B cell (primary cell): ENCODE data around the gene RHOD. TPM values are rescaled to one million over a fixed set of nuclear protein-coding genes. Genes with fewer than 3 reads are reported as not detected.

ENCODE experiments used
- ATAC-seq: fragments of 200-7000 bp; cut with Tn5 transposase; one replicate; pipeline ENCODE4 v1.10.0; 2021; ENCODE audit warnings: low read depth, mild to moderate bottlenecking, moderate number of reproducible peaks, moderate library complexity
- CTCF ChIA-PET: fragments of 350-600 bp; sonication (Branson Sonifier 250); formaldehyde crosslinking; loops from one replicate; lab custom pipeline; 2021; ENCODE audit warnings: antibody characterized with exemption, inconsistent platforms; lab: Charles Lee
- POLR2A ChIA-PET: fragments of 350-600 bp; sonication (Branson Sonifier 250); formaldehyde crosslinking; loops from one replicate; lab custom pipeline; 2021; ENCODE audit warnings: antibody characterized with exemption; lab: Charles Lee
- DNase-seq: peaks from one replicate; pipeline ENCODE4 v3.0.0; 2013
- H2AFZ ChIP-seq: 2 replicates; pipeline ENCODE4 v1.6.1; 2012; ENCODE audit warnings: mild to moderate bottlenecking, low read depth, low read length; ENCODE audit not compliant: insufficient read depth, poor library complexity, severe bottlenecking
- H3K27ac ChIP-seq, 2 donors: 1 replicate in 1 of 2; 2 replicates in 1 of 2; pipeline ENCODE4 v1.5.1; 2012 to 2013; ENCODE audit warnings: low read length in 2 of 2, mild to moderate bottlenecking in 2 of 2, moderate library complexity in 1 of 2
- H3K27me3 ChIP-seq, 4 experiments: fragments of 200-600 bp in 1 of 4; sonication (generic) in 1 of 4; replicated peaks in 1 of 4; 1 replicate in 2 of 4; 2 replicates in 2 of 4; pipeline versions ENCODE4 v1.6.1 to v1.7.0; 2013 to 2016; ENCODE audit warnings: low read length in 3 of 4, mild to moderate bottlenecking in 2 of 4, mixed read lengths in 1 of 4, moderate library complexity in 1 of 4; ENCODE audit not compliant: insufficient read depth in 4 of 4, control insufficient read depth in 3 of 4; ENCODE audit errors: control extremely low read depth in 1 of 4
- H3K36me3 ChIP-seq, 2 experiments: replicated peaks in 1 of 2; 1 replicate in 1 of 2; 2 replicates in 1 of 2; pipeline versions ENCODE4 v1.6.1 to v1.7.1; 2013; ENCODE audit warnings: low read length in 1 of 2; ENCODE audit not compliant: insufficient read depth in 2 of 2, control insufficient read depth in 1 of 2; ENCODE audit errors: control extremely low read depth in 1 of 2, extremely low read depth in 1 of 2
- H3K4me1 ChIP-seq, 2 donors: fragments of 200-600 bp in 1 of 2; sonication (generic) in 1 of 2; 1 replicate in 1 of 2; 2 replicates in 1 of 2; pipeline versions ENCODE4 v1.5.1 to v1.6.1; 2013 to 2017; ENCODE audit warnings: low read length in 2 of 2; ENCODE audit not compliant: control insufficient read depth in 2 of 2, insufficient read depth in 2 of 2
- H3K4me2 ChIP-seq: replicated peaks from 2 replicates; pipeline ENCODE3; 2012; ENCODE audit warnings: mild to moderate bottlenecking, low read depth, low read length; ENCODE audit not compliant: poor library complexity, severe bottlenecking
- H3K4me3 ChIP-seq, 5 experiments: fragments of 200-600 bp in 1 of 5; sonication (generic) in 1 of 5; 1 replicate in 3 of 5; 2 replicates in 2 of 5; pipeline versions ENCODE4 v1.5.1 to v1.7.0; 2011 to 2016; ENCODE audit warnings: low read length in 4 of 5, mild to moderate bottlenecking in 4 of 5, low read depth in 2 of 5, control low read depth in 1 of 5, moderate library complexity in 1 of 5; ENCODE audit not compliant: insufficient read depth in 1 of 5; ENCODE audit errors: control extremely low read depth in 1 of 5, extremely low read depth in 1 of 5
- H3K79me2 ChIP-seq: fragments of 200-600 bp; sonication (generic); one replicate; pipeline ENCODE4 v1.6.0; 2016; ENCODE audit warnings: low read length; ENCODE audit not compliant: control insufficient read depth, insufficient read depth
- H3K9ac ChIP-seq: fragments of 200-600 bp; sonication (generic); 2 replicates; pipeline ENCODE4 v1.6.1; 2017; ENCODE audit warnings: mild to moderate bottlenecking, low read length, moderate library complexity
- H3K9me3 ChIP-seq, 3 donors: one replicate each; pipeline versions ENCODE4 v1.6.1 to v1.7.1; 2013; ENCODE audit warnings: low read length in 2 of 3; ENCODE audit not compliant: control insufficient read depth in 2 of 3, insufficient read depth in 1 of 3; ENCODE audit errors: control extremely low read depth in 1 of 3
- H4K20me1 ChIP-seq: 2 replicates; pipeline ENCODE4 v1.6.0; 2012; ENCODE audit warnings: mild to moderate bottlenecking, low read length; ENCODE audit not compliant: insufficient read depth, control insufficient read depth, poor library complexity, severe bottlenecking
- H3K27ac Mint-ChIP-seq: one replicate; pipeline ENCODE4 v1.8.0; 2021; ENCODE audit warnings: mixed read lengths
- H3K27me3 Mint-ChIP-seq: one replicate; pipeline ENCODE4 v1.8.0; 2021; ENCODE audit warnings: mixed read lengths
- H3K4me1 Mint-ChIP-seq: one replicate; pipeline ENCODE4 v1.8.0; 2021; ENCODE audit warnings: mixed read lengths
- H3K4me3 Mint-ChIP-seq: one replicate; pipeline ENCODE4 v1.8.0; 2021; ENCODE audit warnings: mixed read lengths
- H3K9me3 Mint-ChIP-seq: one replicate; pipeline ENCODE4 v1.8.0; 2022; ENCODE audit warnings: mixed read lengths; ENCODE audit not compliant: insufficient read depth
- CTCF ChIP-seq: fragments of 200-600 bp; IDR thresholded peaks from one replicate; pipeline ENCODE4 v1.8.0; 2022; ENCODE audit warnings: antibody characterized with exemption, mild to moderate bottlenecking
- EZH2 ChIP-seq: IDR thresholded peaks from 2 replicates; pipeline ENCODE4 v1.6.1; 2012; ENCODE audit warnings: borderline replicate concordance, low read depth, mild to moderate bottlenecking, moderate library complexity, low read length; ENCODE audit not compliant: insufficient read depth, poor library complexity, severe bottlenecking
- WGBS: methylation state at CpG from one replicate; pipeline ENCODE4 v1.1.5; 2013; ENCODE audit warnings: missing lambda C conversion rate; ENCODE audit not compliant: insufficient coverage; 5-methylcytosine and 5-hydroxymethylcytosine counted together
- intact Hi-C: fragments of 100-400 bp; cut with micrococcal nuclease; formaldehyde crosslinking; loops from one replicate; pipeline ENCODE4 v1.10.0; 2022
- polyA plus RNA-seq: library from polyadenylated mRNA; depleted of rRNA; stranded (reverse); fragments of >200 nt; gene quantifications from 2 replicates; pipeline ENCODE4 v1.2.3, GENCODE V29; 2012
- total RNA-seq, 2 donors: library from RNA; stranded (reverse); fragments of 120-200 nt in 1 of 2; gene quantifications; 1 replicate in 1 of 2; 2 replicates in 1 of 2; pipeline versions ENCODE4 v1.2.3 to v1.2.4, GENCODE V29; 2013 to 2022

RHOD gene
- total and polyA plus RNA-seq, 2 donors (not counting 1 experiment from before 2014, with no cell fraction given): 0.42 to 0.48 TPM

DNA sequence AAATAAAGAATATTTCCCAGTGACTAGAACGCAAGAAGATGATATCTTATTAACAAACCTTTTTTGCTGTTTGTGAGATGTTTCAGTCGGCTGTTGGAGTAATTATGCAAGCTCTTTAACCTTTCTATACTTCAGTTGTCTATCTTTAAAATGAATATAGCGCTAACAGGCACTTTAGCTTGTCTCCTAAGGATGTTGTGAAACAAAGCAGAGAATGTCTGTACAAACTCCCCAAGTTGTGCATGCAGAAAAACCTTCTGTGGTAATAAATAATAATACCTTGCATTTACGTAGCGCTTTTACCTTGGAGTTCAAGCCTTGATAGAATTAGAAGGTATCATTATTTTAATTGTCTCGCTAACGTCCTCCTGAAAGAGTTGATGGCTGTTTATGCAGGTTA is 60.5 kb downstream of the RHOD start:
- ATAC-seq: no peak
- H3K79me2 ChIP-seq: peaks cover 20% of the 10 kb centered on the region
- H3K9me3 Mint-ChIP-seq: no peaks in the 10 kb centered on the region
- CTCF ChIA-PET: interaction anchor here (1.6 kb wide), 1 partner anchor 36 kb away, joined by 4 read pairs; no protein-coding TSS in a partner anchor
- WGBS: no CpG with 5 or more reads among the region's 7 CpGs
- H3K9me3 ChIP-seq: no peaks in the 10 kb centered on the region
- H3K27me3 Mint-ChIP-seq: no peaks in the 10 kb centered on the region
- H3K4me2 ChIP-seq: peak overlapping the region; percentile 95
- H3K27me3 ChIP-seq: no peaks in the 10 kb centered on the region
- H2AFZ ChIP-seq: peak overlapping the region; percentile 85
- POLR2A ChIA-PET: no interaction called here
- peak overlapping the region; percentile 45 for H3K9ac ChIP-seq
- peak overlapping the region in 1 of 5 experiments; percentile 36 for H3K4me3 ChIP-seq
- no peaks in the 10 kb centered on the region for H3K36me3 ChIP-seq
- intact Hi-C loops: loop anchor here (5.0 to 10.0 kb wide), 2 partner anchors 50 to 228 kb away; no protein-coding TSS in a partner anchor
- no peak for DNase-seq
- TF ChIP-seq EZH2 (no peak), CTCF (no peak)
- peaks cover 39% of the 10 kb centered on the region for H3K4me1 Mint-ChIP-seq
- H3K27ac ChIP-seq: peak overlapping the region in 1 of 2 donors; percentile 55
- H3K4me1 ChIP-seq: peaks cover 20 to 40% of the 10 kb centered on the region in 2 donors
- H4K20me1 ChIP-seq: no peaks in the 10 kb centered on the region
- peak overlapping the region; percentile 89 for H3K4me3 Mint-ChIP-seq
- peak overlapping the region; percentile 85 for H3K27ac Mint-ChIP-seq

- peak overlapping the region in 1 of 2 donors; percentile 55 for H3K27ac ChIP-seq
- peak overlapping the region; percentile 89 for H2AFZ ChIP-seq
- H3K27me3 Mint-ChIP-seq: no peaks in the 10 kb centered on the region
- H3K4me1 Mint-ChIP-seq: peaks cover 39% of the 10 kb centered on the region
- H3K27me3 ChIP-seq: no peaks in the 10 kb centered on the region
- no peak for ATAC-seq
- DNase-seq: peak; percentile 57
- no peaks in the 10 kb centered on the region for H3K36me3 ChIP-seq
- peak overlapping the region; percentile 85 for H3K27ac Mint-ChIP-seq
- H3K9ac ChIP-seq: peak overlapping the region; percentile 68
- 3% methylated on average over 65 of the region's 65 CpGs for WGBS
- H3K4me1 ChIP-seq: peaks cover 20 to 42% of the 10 kb centered on the region in 2 donors
- H3K4me3 ChIP-seq: peak overlapping the region in 3 of 5 experiments; percentile 66 to 73 (median 73)
- intact Hi-C loops: loop anchor here (2.0 to 10.0 kb wide), 3 partner anchors 50 to 227 kb away; no protein-coding TSS in a partner anchor
- peak overlapping the region; percentile 89 for H3K4me3 Mint-ChIP-seq
- no peaks in the 10 kb centered on the region for H3K9me3 ChIP-seq
- CTCF ChIA-PET: interaction anchor here (0.8 to 1.6 kb wide), 2 partner anchors 37 to 50 kb away, joined by 3 to 4 read pairs; no protein-coding TSS in a partner anchor
- H4K20me1 ChIP-seq: peaks cover 1% of the 10 kb centered on the region
- POLR2A ChIA-PET: no interaction called here
- H3K79me2 ChIP-seq: peaks cover 24% of the 10 kb centered on the region
- H3K9me3 Mint-ChIP-seq: no peaks in the 10 kb centered on the region
- no peak for TF ChIP-seq EZH2
- peak overlapping the region; percentile 95 for H3K4me2 ChIP-seq
Observed at GRCh38 chr11:67117672-67118180, 61.1 kb downstream of the RHOD start.
